ENCODE data around the gene PRR5.
"Not testable (repeated sequence)": the region's sequence is repeated elsewhere in the genome, so short reads cannot be mapped to it uniquely, and the experiment has no call there.

DNA sequence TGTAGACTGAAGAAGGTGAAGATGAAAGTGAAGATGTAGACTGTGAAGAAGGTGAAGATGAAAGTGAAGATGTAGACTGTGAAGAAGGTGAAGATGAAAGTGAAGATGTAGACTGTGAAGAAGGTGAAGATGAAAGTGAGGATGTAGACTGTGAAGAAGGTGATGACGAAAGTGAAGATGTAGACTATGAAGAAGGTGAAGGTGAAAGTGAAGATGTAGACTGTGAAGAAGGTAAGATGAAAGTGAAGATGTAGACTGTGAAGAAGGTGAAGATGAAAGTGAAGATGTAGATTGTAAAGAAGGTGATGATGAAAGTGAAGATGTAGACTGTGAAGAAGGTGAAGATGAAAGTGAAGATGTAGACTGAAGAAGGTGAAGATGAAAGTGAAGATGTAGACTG, 49.1 kb upstream of the PRR5 start:
- TF ChIP-seq, protein P1, sequence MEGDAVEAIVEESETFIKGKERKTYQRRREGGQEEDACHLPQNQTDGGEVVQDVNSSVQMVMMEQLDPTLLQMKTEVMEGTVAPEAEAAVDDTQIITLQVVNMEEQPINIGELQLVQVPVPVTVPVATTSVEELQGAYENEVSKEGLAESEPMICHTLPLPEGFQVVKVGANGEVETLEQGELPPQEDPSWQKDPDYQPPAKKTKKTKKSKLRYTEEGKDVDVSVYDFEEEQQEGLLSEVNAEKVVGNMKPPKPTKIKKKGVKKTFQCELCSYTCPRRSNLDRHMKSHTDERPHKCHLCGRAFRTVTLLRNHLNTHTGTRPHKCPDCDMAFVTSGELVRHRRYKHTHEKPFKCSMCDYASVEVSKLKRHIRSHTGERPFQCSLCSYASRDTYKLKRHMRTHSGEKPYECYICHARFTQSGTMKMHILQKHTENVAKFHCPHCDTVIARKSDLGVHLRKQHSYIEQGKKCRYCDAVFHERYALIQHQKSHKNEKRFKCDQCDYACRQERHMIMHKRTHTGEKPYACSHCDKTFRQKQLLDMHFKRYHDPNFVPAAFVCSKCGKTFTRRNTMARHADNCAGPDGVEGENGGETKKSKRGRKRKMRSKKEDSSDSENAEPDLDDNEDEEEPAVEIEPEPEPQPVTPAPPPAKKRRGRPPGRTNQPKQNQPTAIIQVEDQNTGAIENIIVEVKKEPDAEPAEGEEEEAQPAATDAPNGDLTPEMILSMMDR (conservative IDR thresholded peaks at IDR 0.05; ENCODE audit: low read length): not testable (repeated sequence)
- TF ChIP-seq EZH2phosphoT487 (IDR thresholded peaks at IDR 0.05; ENCODE audit: borderline replicate concordance, low read depth, low read length): not testable (repeated sequence)
